Left ventricle myocardium inferior (tissue), 1 donor: ENCODE measurements around the gene RREB1. TPM values are rescaled to one million over a fixed set of nuclear protein-coding genes. Genes with fewer than 3 reads are reported as not detected.
"Not testable (repeated sequence)": the region's sequence is repeated elsewhere in the genome, so short reads cannot be mapped to it uniquely, and the experiment has no call there.

Source experiments
- DNase-seq: peaks from one replicate; pipeline ENCODE4 v3.0.0-alpha.2; 2020
- H3K27ac ChIP-seq: fragments of 200-600 bp; replicated peaks from 2 replicates; pipeline ENCODE4 v1.8.0; 2021
- H3K27me3 ChIP-seq: fragments of 200-600 bp; 2 replicates; pipeline ENCODE4 v1.8.0; 2021; ENCODE audit warnings: low read depth
- H3K36me3 ChIP-seq: fragments of 200-600 bp; 2 replicates; pipeline ENCODE4 v1.8.0; 2021
- H3K4me1 ChIP-seq: fragments of 200-600 bp; 2 replicates; pipeline ENCODE4 v1.8.0; 2021
- H3K4me3 ChIP-seq: fragments of 200-600 bp; 2 replicates; pipeline ENCODE4 v1.8.0; 2021; ENCODE audit warnings: mild to moderate bottlenecking, moderate library complexity
- H3K9me3 ChIP-seq: fragments of 200-600 bp; replicated peaks from 2 replicates; pipeline ENCODE4 v1.8.0; 2021
- intact Hi-C: fragments of 100-400 bp; cut with micrococcal nuclease; formaldehyde crosslinking; loops from one replicate; pipeline ENCODE4 v1.11.0; 2022
- total RNA-seq: library from RNA; stranded (reverse); fragmentation: NEBNext Ultra II Directional; extraction: Animal tissue kit (Norgen Biotek cat#: 25700); gene quantifications from one replicate; pipeline ENCODE4 v1.2.1, GENCODE V29; 2021
- TF ChIP-seq, protein P1 (sequence below): fragments of 200-600 bp; IDR thresholded peaks from 2 replicates; pipeline ENCODE4 v1.8.0; 2021; ENCODE audit warnings: antibody characterized with exemption, mild to moderate bottlenecking, borderline replicate concordance
- donor health status: DM: no; HTN: yes; CAD: no; lungs with severe emphysema.

Gene RREB1
- total RNA-seq, 1 donor from 2014 or later: 33.3 TPM

DNA sequence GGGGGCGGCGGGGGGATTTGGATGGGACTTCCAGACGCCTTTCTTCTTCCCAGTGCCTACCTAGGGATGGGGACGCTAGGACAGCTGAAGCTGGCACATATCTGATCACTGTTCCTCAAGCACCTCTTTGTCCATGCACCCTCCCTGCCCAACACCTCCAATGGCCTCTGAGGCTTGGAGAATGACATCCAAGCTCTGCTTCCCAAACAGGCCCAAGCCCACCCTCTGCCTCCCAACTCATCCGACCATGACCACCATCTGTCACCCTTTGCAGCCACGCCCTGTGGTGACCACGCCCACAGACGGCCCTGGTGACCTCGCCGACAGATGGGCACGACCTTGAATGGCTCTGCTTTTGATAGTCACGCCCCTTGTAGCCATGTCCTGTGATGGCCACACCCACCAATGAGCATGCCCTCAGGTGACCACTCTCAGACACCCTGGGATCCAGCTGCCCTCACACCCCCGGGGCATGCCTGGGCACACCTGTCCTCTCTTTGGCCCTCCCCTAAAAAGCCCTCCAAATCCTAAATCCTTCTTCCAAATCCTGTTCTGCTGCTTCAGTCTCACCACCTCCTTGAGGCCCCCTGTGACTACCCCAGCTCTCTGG is 154.2 kb downstream of the RREB1 start:
- peak; percentile 38 for DNase-seq
- peak overlapping the region; percentile 78 for H3K4me3 ChIP-seq
- TF ChIP-seq, protein P1, sequence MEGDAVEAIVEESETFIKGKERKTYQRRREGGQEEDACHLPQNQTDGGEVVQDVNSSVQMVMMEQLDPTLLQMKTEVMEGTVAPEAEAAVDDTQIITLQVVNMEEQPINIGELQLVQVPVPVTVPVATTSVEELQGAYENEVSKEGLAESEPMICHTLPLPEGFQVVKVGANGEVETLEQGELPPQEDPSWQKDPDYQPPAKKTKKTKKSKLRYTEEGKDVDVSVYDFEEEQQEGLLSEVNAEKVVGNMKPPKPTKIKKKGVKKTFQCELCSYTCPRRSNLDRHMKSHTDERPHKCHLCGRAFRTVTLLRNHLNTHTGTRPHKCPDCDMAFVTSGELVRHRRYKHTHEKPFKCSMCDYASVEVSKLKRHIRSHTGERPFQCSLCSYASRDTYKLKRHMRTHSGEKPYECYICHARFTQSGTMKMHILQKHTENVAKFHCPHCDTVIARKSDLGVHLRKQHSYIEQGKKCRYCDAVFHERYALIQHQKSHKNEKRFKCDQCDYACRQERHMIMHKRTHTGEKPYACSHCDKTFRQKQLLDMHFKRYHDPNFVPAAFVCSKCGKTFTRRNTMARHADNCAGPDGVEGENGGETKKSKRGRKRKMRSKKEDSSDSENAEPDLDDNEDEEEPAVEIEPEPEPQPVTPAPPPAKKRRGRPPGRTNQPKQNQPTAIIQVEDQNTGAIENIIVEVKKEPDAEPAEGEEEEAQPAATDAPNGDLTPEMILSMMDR: no peak

DNA sequence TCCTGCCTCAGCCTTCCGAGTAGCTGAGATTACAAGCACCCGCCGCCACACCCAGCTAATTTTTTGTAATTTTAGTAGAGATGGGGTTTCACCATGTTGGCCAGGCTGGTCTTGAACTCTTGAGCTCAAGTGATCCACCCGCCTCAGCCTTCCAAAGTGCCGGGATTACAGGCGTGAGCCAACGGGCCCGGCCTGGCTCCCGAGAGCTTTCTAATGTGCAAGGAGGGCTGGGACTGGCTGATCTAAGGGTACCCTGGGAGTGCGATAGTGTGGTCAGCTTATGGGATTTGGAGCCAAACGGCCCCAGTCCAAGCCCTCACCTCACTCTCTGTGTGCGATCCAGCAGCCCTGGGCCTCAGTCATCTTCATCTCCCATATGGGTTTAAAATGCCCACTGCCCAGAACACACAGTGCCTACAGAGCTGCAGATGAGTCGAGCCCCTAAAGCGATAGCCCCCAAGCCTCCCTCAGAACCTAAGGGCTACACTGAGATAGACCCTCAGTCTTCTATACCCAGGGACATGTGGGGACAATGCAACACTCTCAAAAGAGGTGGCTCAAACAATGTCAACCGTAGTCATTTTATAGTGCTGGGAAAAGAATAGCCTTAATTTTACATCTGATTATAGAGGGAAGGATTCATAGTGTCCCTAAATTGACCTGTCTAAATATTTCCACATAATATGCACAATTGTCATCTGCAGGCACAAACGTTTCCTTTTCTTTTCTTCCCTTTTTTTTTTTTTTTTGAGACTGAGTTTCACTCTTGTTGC is 155.2 kb downstream of the RREB1 start:
- TF ChIP-seq, protein P1: no peak
- Histone ChIP-seq H3K4me1 (peaks cover 18% of the 10 kb centered on the region), H3K36me3 (no peaks in the 10 kb centered on the region), H3K27ac (no peak overlapping the region), H3K9me3 (peaks cover 5% of the 10 kb centered on the region), H3K27me3 (no peaks in the 10 kb centered on the region), H3K4me3 (no peak overlapping the region)
- intact Hi-C loops: no loop called here
- DNase-seq: no peak

More for the DNA sequence above, 154.2 kb downstream of the RREB1 start:
- Histone ChIP-seq H3K27ac (peak overlapping the region; percentile 90), H3K4me1 (peaks cover 18% of the 10 kb centered on the region), H3K36me3 (no peaks in the 10 kb centered on the region), H3K9me3 (peaks cover 5% of the 10 kb centered on the region), H3K27me3 (no peaks in the 10 kb centered on the region)
- intact Hi-C loops: no loop called here

DNA sequence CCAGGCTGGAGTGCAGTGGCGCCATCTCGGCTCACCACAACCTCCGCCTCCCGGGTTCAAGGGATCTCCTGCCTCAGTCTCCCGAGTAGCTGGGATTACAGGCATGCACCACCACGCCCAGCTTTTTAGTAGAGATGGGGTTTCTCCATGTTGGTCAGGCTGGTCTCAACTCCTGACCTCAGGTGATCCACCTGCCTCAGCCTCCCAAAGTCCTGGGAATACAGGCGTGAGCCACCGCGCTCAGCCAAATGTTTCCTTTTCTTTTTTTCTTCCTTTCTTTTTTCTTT is 155.7 kb downstream of the RREB1 start:
- DNase-seq, H3K36me3 ChIP-seq, H3K9me3 ChIP-seq, intact Hi-C loops, H3K27me3 ChIP-seq, H3K4me3 ChIP-seq, H3K27ac ChIP-seq: not testable (repeated sequence)
- H3K4me1 ChIP-seq: peaks cover 18% of the 10 kb centered on the region

DNA sequence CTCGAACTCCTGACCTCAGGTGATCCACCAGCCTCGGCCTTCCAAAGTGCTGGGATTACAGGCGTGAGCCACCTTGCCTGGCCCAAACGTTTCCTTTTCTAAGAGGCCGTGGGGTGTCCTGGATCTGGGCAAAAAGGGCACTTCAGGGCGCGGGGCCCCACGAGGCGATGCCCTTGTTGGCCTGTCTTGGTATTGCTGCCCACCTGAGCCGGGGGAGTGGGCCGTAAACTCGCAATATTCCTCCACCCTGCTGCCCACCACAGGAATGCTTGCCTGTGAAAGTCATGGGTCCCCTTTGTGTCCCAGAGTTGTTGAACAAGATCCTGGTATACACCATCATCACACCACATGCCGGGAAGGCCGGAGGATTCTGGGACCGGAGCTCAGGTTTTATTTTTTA is 156.3 kb downstream of the RREB1 start:
- Histone ChIP-seq H3K27me3 (no peaks in the 10 kb centered on the region), H3K9me3 (peaks cover 5% of the 10 kb centered on the region), H3K36me3 (no peaks in the 10 kb centered on the region), H3K27ac (no peak overlapping the region), H3K4me1 (peaks cover 18% of the 10 kb centered on the region), H3K4me3 (no peak overlapping the region)
- intact Hi-C loops: no loop called here
- TF ChIP-seq, protein P1: no peak
- DNase-seq: no peak

DNA sequence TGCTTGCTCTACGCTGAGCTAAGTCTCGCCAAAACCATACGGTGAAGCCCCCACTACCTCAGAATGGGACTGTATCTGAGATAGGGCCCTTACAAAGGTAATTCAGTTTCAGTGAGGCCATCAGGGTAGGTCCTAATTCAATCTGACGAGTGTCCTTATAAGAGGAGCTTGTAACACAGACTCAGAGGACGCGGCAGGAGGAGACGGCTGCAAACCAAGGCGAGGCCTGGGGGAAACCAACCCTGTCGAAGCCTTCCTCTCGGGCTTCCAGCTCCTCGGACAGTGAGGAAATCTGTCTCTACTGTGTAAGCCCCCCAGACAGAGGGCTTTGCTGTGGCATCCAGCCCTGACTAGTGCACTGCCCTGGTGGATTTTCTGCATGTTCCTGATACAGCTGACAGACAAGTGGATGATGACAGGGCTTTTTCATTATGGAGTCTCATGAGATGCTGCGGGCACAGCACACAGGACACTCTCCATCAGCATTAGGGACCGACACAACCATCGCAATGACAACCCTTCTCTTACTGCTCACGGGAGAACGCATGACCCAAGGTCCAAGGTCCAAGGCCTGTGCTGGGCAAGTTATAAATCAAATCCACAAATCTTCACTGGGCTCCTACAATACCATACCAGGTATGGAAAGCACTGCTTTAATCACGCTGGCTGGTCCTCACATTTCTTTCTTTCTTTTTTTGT is 157.1 kb downstream of the RREB1 start:
- H3K9me3 ChIP-seq: peaks cover 5% of the 10 kb centered on the region
- intact Hi-C loops: no loop called here
- no peaks in the 10 kb centered on the region for H3K36me3 ChIP-seq
- no peak for DNase-seq
- no peak overlapping the region for H3K4me3 ChIP-seq
- TF ChIP-seq, protein P1: no peak
- no peaks in the 10 kb centered on the region for H3K27me3 ChIP-seq
- no peak overlapping the region for H3K27ac ChIP-seq
- peaks cover 18% of the 10 kb centered on the region for H3K4me1 ChIP-seq

DNA sequence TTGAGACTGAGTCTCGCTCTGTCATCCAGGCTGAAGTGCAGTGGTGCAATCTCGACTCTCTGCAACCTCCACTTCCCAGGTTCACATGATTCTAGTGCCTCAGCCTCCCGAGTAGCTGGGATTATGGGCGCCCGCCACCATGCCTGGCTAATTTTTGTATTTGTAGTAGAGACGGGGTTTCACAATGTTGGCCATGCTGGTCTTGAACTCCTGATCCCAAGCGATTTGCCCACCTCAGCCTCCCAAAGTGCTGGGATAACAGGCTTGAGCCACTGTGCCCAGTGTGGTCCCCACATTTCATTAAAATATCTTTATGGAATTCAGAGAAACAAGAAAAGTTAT is 157.6 kb downstream of the RREB1 start:
- H3K4me1 ChIP-seq: peaks cover 16% of the 10 kb centered on the region
- H3K9me3 ChIP-seq, H3K36me3 ChIP-seq, H3K4me3 ChIP-seq, intact Hi-C loops, H3K27ac ChIP-seq, DNase-seq, H3K27me3 ChIP-seq: not testable (repeated sequence)
